ENCODE measurements around the gene PPP1R1C.

The PPP1R1C gene

DNA sequence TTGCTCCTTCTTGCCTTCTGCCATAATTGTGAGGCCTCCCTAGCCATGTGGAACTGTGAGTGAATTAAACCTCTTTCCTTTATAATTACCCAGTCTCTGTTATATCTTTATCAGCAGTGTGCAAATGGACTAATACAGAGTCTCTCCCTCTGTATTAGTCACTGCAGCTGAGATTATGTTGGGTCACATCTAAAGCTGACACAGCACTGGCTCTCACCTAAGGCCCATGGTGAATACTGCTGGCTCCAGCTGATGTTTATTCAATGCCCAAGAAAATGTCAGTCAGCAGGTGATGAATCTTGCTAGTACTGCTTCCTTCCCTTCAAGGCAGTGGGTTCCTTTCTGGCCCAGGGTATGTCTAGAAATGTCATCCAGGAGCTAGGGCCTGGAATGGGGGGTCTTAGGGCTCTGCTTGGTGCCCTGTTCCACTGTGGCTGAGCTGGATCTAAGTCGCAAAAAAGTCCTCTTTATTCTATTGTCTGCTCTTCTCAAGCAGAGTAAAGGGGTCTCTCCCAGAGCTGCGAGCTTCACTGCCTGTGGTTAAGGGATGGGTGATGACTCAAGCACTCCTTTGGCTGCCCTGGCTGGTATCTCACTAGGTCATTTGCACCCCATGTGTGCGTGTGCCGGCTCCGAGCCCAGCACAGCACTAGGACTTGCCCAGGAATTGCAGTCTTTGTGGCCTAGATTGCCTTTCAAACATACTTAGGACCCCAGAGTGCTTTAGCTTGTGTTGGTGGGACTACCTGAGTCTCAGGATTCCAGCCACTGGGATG, 29.9 kb downstream of the PPP1R1C start:
- DNase-seq: no peak

DNA sequence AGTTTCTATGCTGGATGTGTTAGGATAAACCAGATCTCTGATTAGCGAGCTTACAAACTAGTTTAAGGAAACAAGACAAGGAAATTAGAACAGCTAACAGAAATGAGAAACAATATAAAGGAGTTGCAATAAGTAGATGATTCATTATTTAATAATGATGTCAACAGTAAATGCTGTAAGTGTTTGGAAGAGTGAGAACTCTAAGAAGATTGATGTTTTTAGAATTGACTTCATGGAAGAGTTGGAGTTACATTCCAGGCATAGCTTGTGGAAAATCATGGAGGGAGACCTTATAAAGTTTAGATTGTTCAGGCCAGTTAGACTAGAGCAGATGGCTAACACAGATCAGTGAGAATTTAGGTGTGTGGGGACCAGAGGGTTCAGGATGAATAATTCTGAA, 32.6 kb downstream of the PPP1R1C start:
- DNase-seq: no peak

- DNase-seq: no peak
These were observed 34.1 kb downstream of the PPP1R1C start for GRCh38 chr2:182019731-182020130.

GRCh38 chr2:182020286-182021070, 34.8 kb downstream of the PPP1R1C start:
- DNase-seq: no peak

- no peak for DNase-seq
These were observed 37.6 kb downstream of the PPP1R1C start for GRCh38 chr2:182023235-182023634.

GRCh38 chr2:182030875-182031274, 45.2 kb downstream of the PPP1R1C start:
- DNase-seq: peak; percentile 53

GRCh38 chr2:182031956-182032355, 46.3 kb downstream of the PPP1R1C start:
- DNase-seq: no peak

DNA sequence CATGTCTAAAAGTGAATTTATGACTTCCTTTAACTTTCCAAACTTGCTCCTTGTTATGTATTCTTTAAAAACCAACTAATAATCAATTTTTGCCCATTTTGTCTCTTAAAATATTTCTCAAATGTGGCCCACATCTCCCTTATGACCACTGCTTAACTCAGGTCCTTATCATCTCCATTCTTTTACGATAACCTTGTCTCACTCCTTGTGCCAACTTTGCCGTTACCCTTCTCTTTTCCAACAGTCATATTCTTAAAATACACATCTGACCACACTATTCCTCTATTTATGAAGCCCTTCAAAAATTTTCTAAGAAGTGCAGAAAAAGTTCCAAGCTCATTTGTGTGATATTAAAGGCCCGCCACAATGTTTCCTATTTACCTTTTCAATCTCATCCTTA, 47.8 kb downstream of the PPP1R1C start:
- DNase-seq: no peak

DNA sequence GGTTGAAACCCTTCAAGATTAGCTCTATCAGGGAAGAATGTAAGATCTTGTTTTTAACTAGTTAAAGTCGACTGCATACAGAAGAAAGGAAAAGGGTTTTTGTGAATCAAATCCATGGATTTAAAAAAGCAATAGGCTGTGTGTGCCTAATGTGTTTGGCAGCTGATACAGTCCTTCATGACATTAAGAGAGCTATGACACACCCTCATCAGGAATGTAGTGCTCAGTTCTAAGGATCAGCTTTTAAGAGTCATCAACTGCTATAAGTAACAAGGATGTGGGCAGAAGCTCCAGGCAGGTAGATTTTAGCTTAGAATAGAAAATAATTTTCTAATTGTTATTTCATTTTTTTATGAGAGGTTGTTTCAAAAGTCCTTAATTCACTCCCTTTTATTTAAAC, 52.9 kb downstream of the PPP1R1C start:
- DNase-seq: no peak

DNA sequence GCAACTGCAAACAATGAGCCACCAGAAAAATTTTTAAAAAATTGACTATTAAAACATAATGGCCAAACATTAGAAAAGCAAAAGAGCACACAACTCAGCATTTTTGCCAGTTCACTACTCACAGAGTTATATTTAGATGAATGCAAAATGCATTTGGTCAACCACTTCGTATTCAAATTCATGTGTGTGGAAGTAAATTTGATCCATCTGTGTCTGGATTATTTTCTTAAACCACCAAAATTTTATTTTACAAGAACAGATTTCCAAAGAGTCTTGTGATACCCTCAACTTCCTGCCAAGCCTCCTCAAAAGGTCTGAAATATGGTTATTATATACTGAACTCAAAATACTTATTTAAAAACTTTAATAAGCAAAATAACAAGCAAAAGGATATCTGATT, 57.4 kb downstream of the PPP1R1C start:
- DNase-seq: no peak

DNA sequence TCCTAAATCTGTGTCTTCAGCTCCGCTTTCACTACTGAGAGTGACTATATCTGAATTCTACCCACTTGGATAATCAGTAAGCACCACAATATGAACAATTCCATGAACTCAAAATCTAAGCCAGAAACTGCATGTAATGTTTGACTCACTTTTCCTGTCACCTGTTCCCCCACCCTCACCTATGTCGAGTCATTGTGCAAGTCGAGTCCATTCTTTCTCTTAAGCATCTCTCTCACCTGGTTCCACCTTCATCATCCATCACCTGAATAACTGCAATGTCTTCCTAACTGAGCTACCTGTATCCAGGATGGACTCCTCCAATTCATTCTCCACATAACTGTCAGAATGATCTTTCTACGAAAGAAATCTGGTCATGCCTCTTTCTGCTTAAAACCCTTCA, 58.2 kb downstream of the PPP1R1C start:
- DNase-seq: no peak

DNA sequence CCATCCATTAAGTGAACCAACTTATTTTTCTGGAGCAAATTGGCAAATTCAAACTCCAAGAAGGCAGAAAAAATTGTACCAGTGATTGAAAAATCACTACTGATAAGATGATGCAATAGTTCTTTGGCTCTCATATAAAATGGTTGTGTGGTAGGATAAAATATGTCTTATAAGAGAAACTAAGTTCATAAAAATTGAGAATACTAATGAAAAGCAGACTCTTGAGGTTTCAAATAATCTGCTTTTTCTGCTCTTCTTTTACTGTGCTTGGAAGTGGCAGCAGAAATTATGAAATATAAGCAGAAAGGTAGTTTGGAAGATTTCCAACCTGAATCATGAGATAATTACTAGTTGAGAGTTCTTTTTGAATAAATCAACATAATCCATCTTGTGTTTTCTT, 61.9 kb downstream of the PPP1R1C start:
- DNase-seq: no peak

DNA sequence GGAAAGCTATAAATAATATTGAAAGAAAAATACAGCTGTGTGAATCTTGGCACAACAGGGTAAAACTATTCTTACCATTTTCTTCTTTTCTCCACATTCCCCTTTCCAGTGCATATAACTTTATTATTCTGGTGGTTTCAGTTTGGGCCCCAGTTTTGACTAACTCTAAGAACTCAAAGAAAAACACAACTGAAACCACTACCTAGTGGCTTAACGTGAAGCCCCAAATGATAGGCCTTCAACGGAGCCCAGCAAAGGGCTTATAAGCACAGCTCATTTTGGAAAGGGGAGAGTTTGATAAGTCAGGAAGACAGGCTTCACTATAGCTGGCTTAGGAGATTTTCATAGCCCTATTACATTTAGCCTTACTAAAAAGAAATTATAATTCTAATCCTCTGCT, 62.4 kb downstream of the PPP1R1C start:
- no peak for DNase-seq

GRCh38 chr2:182048621-182049020, 63.0 kb downstream of the PPP1R1C start:
- DNase-seq: no peak

DNA sequence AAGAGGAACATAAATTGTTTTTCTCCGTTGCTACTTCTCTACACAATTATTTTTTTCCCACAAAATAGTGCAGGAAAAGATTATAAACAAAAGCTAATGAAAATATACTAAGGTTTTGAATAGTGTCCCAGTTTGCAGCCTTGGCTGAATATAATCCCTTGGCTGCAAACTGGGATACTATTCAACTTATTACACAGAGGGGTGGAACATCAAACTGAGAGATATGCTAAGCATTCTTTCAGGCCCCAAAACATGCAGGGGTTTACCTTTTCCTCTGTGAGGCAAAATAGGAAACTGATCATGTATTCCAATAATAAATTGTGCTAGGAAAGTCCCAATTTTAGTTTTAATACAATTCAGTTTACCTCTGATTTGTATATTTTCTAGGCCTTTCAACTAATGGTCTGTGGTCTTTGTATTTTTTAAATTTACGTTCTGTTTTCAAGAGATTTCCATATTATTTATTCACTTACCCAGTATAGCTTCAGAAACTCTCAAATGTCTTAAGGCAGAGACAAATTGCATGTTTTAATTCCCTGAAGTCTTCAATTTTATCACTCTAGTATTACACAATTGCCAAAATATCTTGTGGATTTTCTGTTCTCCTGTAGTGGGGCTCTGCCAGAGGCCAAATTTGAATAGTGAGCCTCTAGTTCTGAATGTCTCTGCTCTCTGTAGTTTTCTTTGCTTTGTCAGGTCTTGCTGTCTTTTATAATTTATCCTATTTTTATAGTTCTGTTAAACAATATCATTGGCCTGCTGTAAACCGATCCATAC, 63.9 kb downstream of the PPP1R1C start:
- no peak for DNase-seq

- no peak for DNase-seq
These were observed 64.9 kb downstream of the PPP1R1C start for GRCh38 chr2:182050333-182051135.

- DNase-seq: no peak
These were observed 70.3 kb downstream of the PPP1R1C start for GRCh38 chr2:182055993-182056392.

GRCh38 chr2:182057002-182057401, 71.3 kb downstream of the PPP1R1C start:
- no peak for DNase-seq

DNA sequence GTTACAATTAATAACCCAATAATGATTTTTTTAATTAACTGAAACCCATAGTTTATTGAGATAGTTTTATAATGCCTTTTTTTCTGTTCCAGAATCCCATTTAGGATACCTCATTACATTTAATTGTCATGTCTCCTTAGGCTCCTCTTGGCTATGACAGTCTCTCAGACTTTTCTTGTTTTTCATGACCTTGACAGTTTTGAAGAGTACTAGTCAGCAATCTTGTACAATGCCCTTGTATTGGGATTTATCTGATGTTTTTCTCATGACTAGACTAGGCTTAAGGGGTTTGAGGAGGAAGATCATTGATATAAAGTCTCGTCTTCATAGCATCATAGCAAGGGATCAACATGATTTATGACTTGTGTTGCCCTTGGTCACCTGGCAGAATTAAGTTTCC, 72.4 kb downstream of the PPP1R1C start:
- DNase-seq: no peak

- DNase-seq: no peak
These were observed 76.1 kb downstream of the PPP1R1C start for GRCh38 chr2:182061739-182062138.

GRCh38 chr2:182062329-182062972, 76.8 kb downstream of the PPP1R1C start:
- DNase-seq: no peak
